Uterus (tissue), 4 donors: Measurements from ENCODE around the gene LRRN3. TPM values are rescaled to one million over a fixed set of nuclear protein-coding genes. Genes with fewer than 3 reads are reported as not detected.

Experiments
- DNase-seq, 2 donors: peaks; one replicate each; pipeline ENCODE4 v3.0.0-alpha.2; 2019 to 2020
- H3K27ac ChIP-seq, 2 donors: fragments of 200-600 bp; sonication (generic); 1 replicate in 1 of 2; 2 replicates in 1 of 2; pipeline ENCODE4 v1.5.1; 2016 to 2018
- H3K27me3 ChIP-seq, 2 donors: fragments of 200-600 bp; sonication (generic); one replicate each; pipeline ENCODE4 v1.5.1; 2018 to 2019; ENCODE audit warnings: control low read depth in 1 of 2
- H3K36me3 ChIP-seq, 2 donors: fragments of 200-600 bp; sonication (generic); one replicate each; pipeline ENCODE4 v1.5.1; 2019; ENCODE audit warnings: control low read depth in 1 of 2
- H3K4me1 ChIP-seq, 2 donors: fragments of 200-600 bp; sonication (generic); one replicate each; pipeline ENCODE4 v1.5.1; 2018 to 2019; ENCODE audit warnings: control low read depth in 1 of 2
- H3K4me3 ChIP-seq, 2 donors: fragments of 200-600 bp; sonication (generic); 1 replicate in 1 of 2; 2 replicates in 1 of 2; pipeline ENCODE4 v1.5.1; 2018 to 2019; ENCODE audit warnings: mild to moderate bottlenecking in 1 of 2
- H3K9me3 ChIP-seq, 2 donors: fragments of 200-600 bp; sonication (generic); one replicate each; pipeline ENCODE4 v1.5.1; 2019; ENCODE audit warnings: control low read depth in 1 of 2
- POLR2A ChIP-seq, 2 donors: fragments of 450-650 bp; IDR thresholded peaks; one replicate each; pipeline ENCODE4 v1.6.1; 2016; ENCODE audit warnings: antibody characterized with exemption in 2 of 2, mild to moderate bottlenecking in 1 of 2, moderate library complexity in 1 of 2
- intact Hi-C: fragments of 100-400 bp; cut with DNase I; formaldehyde crosslinking; loops from one replicate; pipeline ENCODE4 v1.15.1; 2023; ENCODE audit warnings: low total_unique reads
- total RNA-seq, 4 donors: library from RNA; depleted of rRNA in 3 of 4; stranded (reverse); fragments of >200 nt in 3 of 4; gene quantifications; one replicate each; pipeline versions ENCODE4 v1.1.0 to v1.2.4, GENCODE V29; 2014 to 2023
- TF ChIP-seq, protein P1 (sequence below), 4 experiments: fragments of 200-600 bp in 2 of 4; fragments of 450-650 bp in 2 of 4; sonication (generic) in 2 of 4; IDR thresholded peaks; one replicate each; pipeline ENCODE4 v1.5.1; 2016 to 2019; ENCODE audit warnings: antibody characterized with exemption in 4 of 4, mild to moderate bottlenecking in 2 of 4, moderate library complexity in 1 of 4
- donor health status: DM: yes; HTN: yes; CAD: no.

The LRRN3 gene
- 10 to 100 TPM in 1 of 4 donors, under 1 TPM in 1, not detected in 2; 0.12 to 18.5 TPM for total RNA-seq

- no peak for DNase-seq
- no peak for TF ChIP-seq POLR2A (IDR thresholded peaks at IDR 0.05)
- TF ChIP-seq, protein P1, sequence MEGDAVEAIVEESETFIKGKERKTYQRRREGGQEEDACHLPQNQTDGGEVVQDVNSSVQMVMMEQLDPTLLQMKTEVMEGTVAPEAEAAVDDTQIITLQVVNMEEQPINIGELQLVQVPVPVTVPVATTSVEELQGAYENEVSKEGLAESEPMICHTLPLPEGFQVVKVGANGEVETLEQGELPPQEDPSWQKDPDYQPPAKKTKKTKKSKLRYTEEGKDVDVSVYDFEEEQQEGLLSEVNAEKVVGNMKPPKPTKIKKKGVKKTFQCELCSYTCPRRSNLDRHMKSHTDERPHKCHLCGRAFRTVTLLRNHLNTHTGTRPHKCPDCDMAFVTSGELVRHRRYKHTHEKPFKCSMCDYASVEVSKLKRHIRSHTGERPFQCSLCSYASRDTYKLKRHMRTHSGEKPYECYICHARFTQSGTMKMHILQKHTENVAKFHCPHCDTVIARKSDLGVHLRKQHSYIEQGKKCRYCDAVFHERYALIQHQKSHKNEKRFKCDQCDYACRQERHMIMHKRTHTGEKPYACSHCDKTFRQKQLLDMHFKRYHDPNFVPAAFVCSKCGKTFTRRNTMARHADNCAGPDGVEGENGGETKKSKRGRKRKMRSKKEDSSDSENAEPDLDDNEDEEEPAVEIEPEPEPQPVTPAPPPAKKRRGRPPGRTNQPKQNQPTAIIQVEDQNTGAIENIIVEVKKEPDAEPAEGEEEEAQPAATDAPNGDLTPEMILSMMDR (IDR thresholded peaks at IDR 0.05) = no peak
- H3K27me3 ChIP-seq = no peaks in the 10 kb centered on the region
- H3K27ac ChIP-seq = no peak within 1 kb of the TSS
- no peaks in the 10 kb centered on the region for H3K4me1 ChIP-seq
- no peaks in the 10 kb centered on the region for H3K9me3 ChIP-seq
- H3K36me3 ChIP-seq = no peaks in the 10 kb centered on the region
- intact Hi-C loops = no loop called here
- H3K4me3 ChIP-seq = peak within 1 kb of the TSS; percentile 1 to 28
Measured at GRCh38 chr7:111090846-111091245, at the start of gene LRRN3. Gene LRRN3 (plus strand): TSS chr7:111091127. CDS start chr7:111122773, 31,646 bp downstream.

DNA sequence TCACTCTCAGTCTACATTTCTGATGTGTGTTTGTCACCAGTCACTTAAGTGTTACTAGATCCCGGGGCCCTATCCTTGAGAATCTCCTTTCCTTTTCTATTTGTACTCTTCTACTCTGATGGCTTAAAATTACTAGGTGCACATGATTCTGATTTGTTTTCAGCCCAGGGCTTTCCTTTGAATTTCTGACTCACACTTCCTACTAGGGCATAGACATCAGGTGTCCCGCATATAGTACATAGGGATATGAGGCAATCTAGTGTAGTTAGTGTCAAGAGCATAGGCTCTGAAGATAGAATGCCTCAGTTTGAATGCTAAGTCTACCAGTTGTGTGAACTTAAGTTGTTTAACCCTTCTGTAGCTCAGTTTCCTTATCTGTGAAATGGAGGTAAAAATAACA, 49.4 kb upstream of the LRRN3 start:
- intact Hi-C loops = no loop called here
- no peak for DNase-seq
- Histone ChIP-seq H3K9me3 (no peaks in the 10 kb centered on the region), H3K27me3 (no peaks in the 10 kb centered on the region), H3K27ac (no peak overlapping the region), H3K4me1 (no peaks in the 10 kb centered on the region), H3K36me3 (no peaks in the 10 kb centered on the region), H3K4me3 (no peak overlapping the region)
- TF ChIP-seq POLR2A (IDR thresholded peaks at IDR 0.05) = no peak
- TF ChIP-seq, protein P1 (IDR thresholded peaks at IDR 0.05) = no peak

DNA sequence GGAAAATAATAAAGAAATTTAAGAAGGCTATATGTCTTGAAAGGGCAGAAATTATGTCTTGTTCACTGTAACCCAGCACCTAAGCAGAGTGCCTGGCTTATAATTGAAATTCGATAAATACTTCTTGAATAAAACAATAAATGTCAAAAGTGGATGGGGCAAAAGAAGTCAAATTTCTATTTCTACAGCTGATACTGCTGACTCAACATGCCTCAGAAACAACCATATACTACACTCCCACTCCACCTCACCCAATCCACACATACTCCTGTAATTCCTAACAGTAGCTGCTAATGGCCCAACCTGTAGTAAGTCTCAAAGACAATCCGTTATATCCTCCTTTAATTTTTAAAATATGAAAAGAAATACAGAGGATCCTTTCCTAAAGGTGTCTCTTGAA, 48.1 kb upstream of the LRRN3 start:
- H3K36me3 ChIP-seq = no peaks in the 10 kb centered on the region
- H3K27me3 ChIP-seq = no peaks in the 10 kb centered on the region
- no peaks in the 10 kb centered on the region for H3K4me1 ChIP-seq
- intact Hi-C loops = no loop called here
- H3K4me3 ChIP-seq = no peak overlapping the region
- H3K27ac ChIP-seq = no peak overlapping the region
- H3K9me3 ChIP-seq = no peaks in the 10 kb centered on the region
- TF ChIP-seq, protein P1 (IDR thresholded peaks at IDR 0.05) = no peak
- no peak for TF ChIP-seq POLR2A (IDR thresholded peaks at IDR 0.05)
- no peak for DNase-seq

GRCh38 chr7:111043561-111043960, 47.4 kb upstream of the LRRN3 start:
- TF ChIP-seq POLR2A (IDR thresholded peaks at IDR 0.05) = no peak
- TF ChIP-seq, protein P1 (IDR thresholded peaks at IDR 0.05) = no peak
- no peak overlapping the region for H3K27ac ChIP-seq
- no peaks in the 10 kb centered on the region for H3K36me3 ChIP-seq
- DNase-seq = no peak
- no peak overlapping the region for H3K4me3 ChIP-seq
- no peaks in the 10 kb centered on the region for H3K27me3 ChIP-seq
- intact Hi-C loops = no loop called here
- H3K9me3 ChIP-seq = no peaks in the 10 kb centered on the region
- no peaks in the 10 kb centered on the region for H3K4me1 ChIP-seq

- Histone ChIP-seq H3K27ac (no peak overlapping the region), H3K4me1 (no peaks in the 10 kb centered on the region), H3K36me3 (no peaks in the 10 kb centered on the region)
Measured at GRCh38 chr7:111045449-111045848, 45.5 kb upstream of the LRRN3 start.

More at GRCh38 chr7:111045449-111045848, 45.5 kb upstream of the LRRN3 start:
- H3K4me3 ChIP-seq = no peak overlapping the region
- TF ChIP-seq, protein P1 (IDR thresholded peaks at IDR 0.05) = no peak
- no peak for TF ChIP-seq POLR2A (IDR thresholded peaks at IDR 0.05)
- intact Hi-C loops = no loop called here
- no peaks in the 10 kb centered on the region for H3K9me3 ChIP-seq
- H3K27me3 ChIP-seq = no peaks in the 10 kb centered on the region
- DNase-seq = peak in 1 of 2 donors; percentile 26
